Stimulated activated CD8-positive, alpha-beta memory T cell treated with anti-CD3 and anti-CD28 coated beads, Interleukin-15, amount 100 ng/mL, for 24 hours (primary cell): Measurements from ENCODE around the gene SERINC3.
"Not testable (repeated sequence)": the region's sequence is repeated elsewhere in the genome, so short reads cannot be mapped to it uniquely, and the experiment has no call there.

Source experiments
- DNase-seq: peaks from one replicate; pipeline ENCODE4 v3.0.0-alpha.2; 2020; ENCODE audit warnings: low read depth

Gene SERINC3

GRCh38 chr20:44491635-44492395 is 30.1 kb downstream of the SERINC3 start:
- no peak for DNase-seq

GRCh38 chr20:44489931-44490330 is 31.9 kb downstream of the SERINC3 start:
- DNase-seq: no peak

GRCh38 chr20:44489223-44489622 is 32.6 kb downstream of the SERINC3 start:
- DNase-seq: no peak

- DNase-seq: no peak
Observed at GRCh38 chr20:44488551-44488950, 33.3 kb downstream of the SERINC3 start.

GRCh38 chr20:44485830-44486198 is 36.1 kb downstream of the SERINC3 start:
- no peak for DNase-seq

- DNase-seq: no peak
Observed at GRCh38 chr20:44485078-44485829, 36.6 kb downstream of the SERINC3 start.

GRCh38 chr20:44483112-44483511 is 38.8 kb downstream of the SERINC3 start:
- DNase-seq: no peak

- no peak for DNase-seq
Observed at GRCh38 chr20:44481719-44482416, 40.0 kb downstream of the SERINC3 start.

- DNase-seq: no peak
Observed at GRCh38 chr20:44480097-44480496, 41.8 kb downstream of the SERINC3 start.

- DNase-seq: no peak
Observed at GRCh38 chr20:44479643-44480042, 42.2 kb downstream of the SERINC3 start.

- no peak for DNase-seq
Observed at GRCh38 chr20:44478206-44478605, 43.7 kb downstream of the SERINC3 start.

- DNase-seq: no peak
Observed at GRCh38 chr20:44477151-44477550, 44.7 kb downstream of the SERINC3 start.

- DNase-seq: peak; percentile 88
Observed at GRCh38 chr20:44475694-44476560, 45.9 kb downstream of the SERINC3 start, which contains the start of gene TTPAL. Gene TTPAL, plus strand, starts transcription at chr20:44475874. Its CDS starts 4,126 bp downstream, at chr20:44480000.

- no peak for DNase-seq
Observed at GRCh38 chr20:44475372-44475693, 46.5 kb downstream of the SERINC3 start.

- not testable (repeated sequence) for DNase-seq
Observed at GRCh38 chr20:44472283-44472682, 49.6 kb downstream of the SERINC3 start.

- DNase-seq: no peak
Observed at GRCh38 chr20:44471481-44471882, 50.4 kb downstream of the SERINC3 start.

GRCh38 chr20:44470327-44470726 is 51.5 kb downstream of the SERINC3 start:
- DNase-seq: no peak

GRCh38 chr20:44468044-44468782 is 53.7 kb downstream of the SERINC3 start:
- no peak for DNase-seq

- DNase-seq: no peak
Observed at GRCh38 chr20:44467289-44467883, 54.5 kb downstream of the SERINC3 start.

- DNase-seq: no peak
Observed at GRCh38 chr20:44465001-44465560, 56.8 kb downstream of the SERINC3 start.
